Fibroblast of gingiva (primary cell): ENCODE data around the gene KRT83.
"Not testable (repeated sequence)": the region's sequence is repeated elsewhere in the genome, so short reads cannot be mapped to it uniquely, and the experiment has no call there.

Source experiments
- DNase-seq: peaks from one replicate; pipeline ENCODE4 v3.0.0-alpha.2; 2011; ENCODE audit warnings: low read depth

The KRT83 gene

GRCh38 chr12:52353766-52354165 is 32.6 kb upstream of the KRT83 start:
- no peak for DNase-seq

- no peak for DNase-seq
Measured at GRCh38 chr12:52352951-52353350, 31.8 kb upstream of the KRT83 start.

DNA sequence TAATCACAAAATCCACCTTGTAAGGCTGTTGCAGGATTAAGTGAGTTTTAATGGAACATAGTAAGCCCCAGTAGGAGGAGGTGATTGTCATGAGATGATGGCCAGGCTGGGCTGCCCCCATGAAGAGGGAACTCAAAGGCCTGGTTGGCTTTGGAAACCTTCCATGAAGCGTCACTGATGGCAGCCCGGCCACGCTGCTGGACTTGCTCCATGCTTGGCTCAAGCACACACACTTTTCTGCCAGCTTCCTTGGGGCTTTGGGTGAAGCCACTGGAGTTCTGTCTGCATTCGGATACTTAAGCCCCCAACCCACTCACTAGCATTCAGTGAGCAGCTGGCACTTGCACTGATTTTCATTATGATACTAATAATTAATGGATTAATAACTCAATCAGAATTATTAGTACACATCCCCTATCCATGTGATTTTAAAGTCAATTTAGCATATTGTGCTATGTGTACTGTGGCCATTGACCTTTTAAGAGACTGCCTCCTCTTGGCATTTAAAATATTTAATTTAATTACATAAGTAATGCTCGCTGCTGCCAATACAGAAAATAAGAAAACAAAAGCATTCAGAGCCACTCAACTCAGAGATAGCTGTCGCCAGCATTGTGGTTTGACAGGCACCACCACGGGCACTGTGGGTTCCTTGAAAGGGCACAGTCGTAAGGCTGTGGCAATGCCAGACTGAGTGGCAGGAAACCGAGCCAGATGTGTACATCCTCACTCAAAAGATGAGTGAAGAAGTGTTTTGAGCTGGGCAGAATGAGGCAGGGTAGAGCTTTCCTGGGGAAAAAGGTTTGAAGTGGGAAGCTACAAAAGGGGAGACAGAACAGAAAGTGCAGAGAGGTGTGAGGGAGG is 30.2 kb upstream of the KRT83 start:
- no peak for DNase-seq

GRCh38 chr12:52350786-52351185 is 29.6 kb upstream of the KRT83 start:
- DNase-seq = no peak

DNA sequence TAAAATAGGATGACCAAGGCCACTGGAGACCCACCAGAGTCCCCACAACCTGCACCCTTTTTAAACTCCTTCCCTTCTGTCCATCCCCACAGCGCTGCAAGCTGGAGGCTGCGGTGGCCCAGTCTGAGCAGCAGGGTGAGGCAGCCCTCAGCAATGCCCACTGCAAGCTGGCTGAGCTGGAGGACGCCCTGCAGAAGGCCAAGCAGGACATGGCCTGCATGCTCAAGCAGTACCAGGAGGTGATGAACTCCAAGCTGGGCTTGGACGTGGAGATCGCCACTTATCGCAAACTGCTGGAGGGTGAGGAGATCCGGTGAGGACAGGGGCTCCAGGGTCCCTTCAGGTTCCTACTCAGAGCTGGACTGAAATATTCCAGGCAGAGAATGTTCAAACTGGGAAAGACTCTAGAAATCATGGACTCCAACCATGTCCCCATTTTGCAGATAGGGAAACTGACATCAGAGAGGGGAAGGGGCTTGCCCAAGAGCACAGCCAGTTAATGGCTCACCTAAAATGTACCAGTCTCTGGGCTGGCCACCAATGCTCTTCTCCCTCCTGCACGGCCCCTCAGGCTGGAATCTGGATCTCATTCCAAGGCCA is 28.9 kb upstream of the KRT83 start:
- DNase-seq = no peak

DNA sequence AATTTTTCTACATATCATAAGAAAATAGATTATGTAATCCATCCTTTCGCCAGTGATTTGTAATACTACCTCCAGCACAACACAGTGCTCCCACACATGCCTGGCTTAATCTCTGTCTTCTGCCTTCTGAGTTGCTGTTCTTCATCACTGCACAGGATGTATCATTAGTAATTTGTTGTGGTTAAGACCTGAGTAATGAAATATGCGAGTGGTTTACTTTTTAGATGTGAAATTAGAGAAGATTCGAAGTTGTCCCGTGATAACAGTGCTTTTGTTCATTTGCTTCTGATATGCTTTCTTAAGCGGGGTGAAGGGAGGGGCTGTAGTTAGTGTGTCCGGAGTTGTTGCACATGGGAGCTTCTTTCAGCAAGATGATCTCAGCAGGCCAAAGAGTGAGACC is 28.0 kb upstream of the KRT83 start:
- no peak for DNase-seq

DNA sequence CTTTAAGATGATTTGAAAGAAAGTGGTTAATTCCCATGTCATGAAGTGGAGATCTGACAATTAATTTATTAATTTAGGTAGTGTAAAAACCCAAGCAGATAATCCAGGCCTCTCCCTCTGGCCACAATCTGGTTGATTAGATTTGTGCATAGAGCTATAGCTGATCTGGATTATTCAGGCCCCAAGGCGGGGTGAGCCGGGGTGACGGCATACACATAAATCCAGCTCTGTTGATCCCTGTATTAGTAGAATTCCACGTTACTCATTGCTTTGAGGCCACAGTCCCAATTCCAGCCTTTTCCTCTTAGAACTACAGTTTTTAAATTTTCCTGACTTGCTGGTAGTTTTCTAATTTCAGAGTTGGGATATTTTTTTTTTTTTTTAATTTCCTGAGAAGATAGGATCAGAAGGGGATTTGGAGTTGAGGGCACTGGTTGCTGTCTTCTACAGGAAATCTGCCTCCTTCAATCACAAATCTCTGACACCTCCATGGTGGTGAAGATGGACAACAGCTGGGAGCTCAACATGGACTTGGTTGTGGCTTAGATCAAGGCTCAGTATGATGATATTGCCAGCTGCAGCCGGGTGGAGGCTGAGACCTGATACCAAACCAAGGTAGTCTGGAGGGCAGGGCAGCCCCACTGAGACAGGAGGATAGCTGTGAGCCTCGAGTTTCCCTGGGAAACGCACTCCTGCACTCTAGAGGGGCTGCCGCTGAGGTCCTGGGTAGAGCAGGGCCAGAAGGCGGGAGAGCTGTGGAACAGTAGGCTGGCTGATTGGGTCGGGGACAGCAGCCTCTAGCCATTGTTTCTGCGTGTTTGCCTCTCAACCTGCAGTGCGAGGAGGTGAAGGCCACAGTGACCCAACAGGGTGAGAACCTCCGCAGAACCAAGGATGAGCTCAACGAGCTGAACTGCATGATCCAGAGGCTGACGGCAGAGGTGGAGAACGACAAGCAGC is 26.6 kb upstream of the KRT83 start:
- no peak for DNase-seq

- DNase-seq = no peak
Measured at GRCh38 chr12:52347016-52347415, 25.8 kb upstream of the KRT83 start.

- no peak for DNase-seq
Measured at GRCh38 chr12:52346593-52346992, 25.4 kb upstream of the KRT83 start.

- DNase-seq = not testable (repeated sequence)
Measured at GRCh38 chr12:52345041-52345440, 23.8 kb upstream of the KRT83 start.

DNA sequence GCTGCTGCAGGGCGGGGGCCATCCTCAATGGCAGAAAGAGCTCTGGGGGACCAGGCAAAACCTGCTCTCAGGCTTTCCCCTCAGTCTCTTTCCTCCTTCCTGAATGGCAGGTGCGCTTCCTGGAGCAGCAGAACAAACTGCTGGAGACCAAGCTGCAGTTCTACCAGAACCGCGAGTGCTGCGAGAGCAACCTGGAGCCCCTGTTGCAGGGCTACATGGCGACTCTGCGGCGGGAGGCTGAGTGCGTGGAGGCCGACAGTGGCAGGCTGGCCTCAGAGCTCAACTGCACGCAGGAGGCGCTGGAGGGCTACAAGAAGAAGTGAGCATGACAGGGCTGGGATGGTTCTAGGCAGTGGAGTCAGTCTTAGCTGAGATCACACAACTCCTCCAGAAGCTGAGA is 22.9 kb upstream of the KRT83 start:
- DNase-seq = no peak

DNA sequence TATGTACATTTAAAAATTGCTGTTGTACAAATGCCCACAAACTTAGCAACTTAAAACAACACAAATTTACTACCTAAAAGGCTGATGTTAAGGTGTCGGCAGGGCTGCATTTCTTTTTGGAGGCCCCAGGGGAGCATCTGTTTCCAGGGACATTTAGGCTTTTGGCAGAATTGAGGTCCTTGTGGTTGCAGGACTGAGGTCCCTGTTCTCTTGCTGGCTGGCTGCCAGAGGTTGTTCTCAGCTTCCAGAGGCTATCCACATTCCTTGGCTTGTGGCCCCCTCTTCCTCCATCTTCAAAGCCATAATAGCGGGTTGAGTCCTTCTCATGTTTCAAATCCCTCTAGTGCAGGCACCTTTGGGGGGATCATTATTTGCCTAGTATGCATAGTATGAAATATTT is 22.4 kb upstream of the KRT83 start:
- no peak for DNase-seq

DNA sequence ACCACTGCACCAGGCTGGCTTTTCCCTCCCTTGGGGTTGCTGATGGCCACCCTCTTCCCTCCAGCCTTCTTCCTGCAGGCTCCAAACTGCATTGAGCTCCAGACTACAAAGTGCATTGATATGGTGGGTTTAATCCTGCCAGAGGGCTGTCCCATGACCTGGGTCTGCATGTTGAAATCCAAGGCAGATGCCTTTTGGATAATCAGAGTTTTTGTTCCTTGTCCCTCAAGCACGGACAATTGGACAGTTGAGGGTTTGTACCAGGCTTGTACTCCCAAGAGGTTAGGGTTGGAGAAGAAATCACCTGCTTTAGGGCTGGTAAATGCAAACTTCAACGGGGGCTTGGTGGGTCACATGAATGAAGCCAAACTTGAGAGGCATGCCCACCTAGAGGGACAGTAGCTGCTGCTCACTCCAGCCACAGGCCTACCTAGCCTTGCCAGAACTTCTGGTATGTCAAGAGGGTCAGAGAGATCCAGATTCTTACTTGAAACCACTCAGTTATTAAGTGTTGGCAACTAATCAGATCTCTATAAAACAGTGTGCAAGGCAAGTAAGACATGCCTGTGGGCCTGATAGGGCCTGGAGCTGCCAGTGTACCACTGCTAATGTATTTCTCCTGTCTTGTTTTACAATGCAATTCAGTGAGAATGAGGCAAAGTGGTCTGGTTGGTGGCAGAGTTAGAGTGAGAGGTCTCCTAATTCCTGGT is 21.7 kb upstream of the KRT83 start:
- no peak for DNase-seq

GRCh38 chr12:52341066-52341580 is 19.9 kb upstream of the KRT83 start:
- no peak for DNase-seq

- DNase-seq = no peak
Measured at GRCh38 chr12:52338241-52338960, 17.2 kb upstream of the KRT83 start.

DNA sequence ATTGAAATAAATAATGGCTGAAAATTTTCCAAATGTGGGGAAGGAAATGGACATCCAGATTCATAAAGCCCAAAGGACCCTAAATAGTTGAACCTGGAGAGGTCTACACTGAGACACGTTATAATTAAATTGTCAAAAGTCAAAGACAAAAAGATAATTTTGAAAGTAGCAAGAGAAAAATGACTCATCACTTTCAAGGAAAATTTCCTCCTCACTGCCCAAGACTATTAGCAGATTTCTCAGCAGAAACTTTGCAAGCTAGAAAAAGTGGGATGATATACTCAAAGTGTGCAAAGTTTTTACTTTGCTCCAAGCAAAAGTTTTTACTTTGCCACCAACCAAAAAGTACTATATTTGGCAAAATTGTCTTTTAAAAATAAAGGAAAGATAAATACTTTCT is 15.9 kb upstream of the KRT83 start:
- no peak for DNase-seq

- no peak for DNase-seq
Measured at GRCh38 chr12:52336641-52337040, 15.4 kb upstream of the KRT83 start.

DNA sequence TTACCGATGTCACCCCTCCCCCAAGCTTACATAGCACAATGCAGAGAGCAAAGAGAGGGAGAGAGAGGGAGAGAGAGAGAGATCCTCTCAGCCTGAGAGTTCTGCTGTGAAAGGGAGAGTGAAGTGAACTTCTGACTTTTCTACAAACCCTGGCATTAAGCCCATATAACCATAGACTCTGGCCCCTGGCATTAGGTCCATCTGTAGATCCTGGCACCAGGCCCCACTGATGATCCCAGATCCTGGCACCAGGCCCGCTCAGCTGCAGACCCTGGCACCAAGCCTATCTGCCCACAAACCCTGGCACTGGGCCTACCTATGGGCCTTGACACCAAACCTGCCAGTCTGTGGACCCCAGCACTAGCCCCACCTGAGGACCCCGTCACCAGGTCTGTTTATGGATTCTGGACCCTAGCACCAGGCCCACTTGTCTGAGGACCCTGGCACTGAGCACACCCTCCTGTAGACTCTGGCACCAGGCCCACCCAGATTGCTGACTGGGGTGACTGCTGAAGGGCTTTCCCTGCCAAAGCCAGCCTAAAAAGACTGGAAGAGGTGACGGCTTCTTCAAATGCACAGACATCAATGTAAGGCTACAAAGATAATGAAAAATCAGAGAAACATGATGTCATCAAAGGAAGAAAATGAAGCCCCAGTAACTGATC is 14.5 kb upstream of the KRT83 start:
- DNase-seq = no peak

- DNase-seq = no peak
Measured at GRCh38 chr12:52334185-52334584, 13.0 kb upstream of the KRT83 start.

DNA sequence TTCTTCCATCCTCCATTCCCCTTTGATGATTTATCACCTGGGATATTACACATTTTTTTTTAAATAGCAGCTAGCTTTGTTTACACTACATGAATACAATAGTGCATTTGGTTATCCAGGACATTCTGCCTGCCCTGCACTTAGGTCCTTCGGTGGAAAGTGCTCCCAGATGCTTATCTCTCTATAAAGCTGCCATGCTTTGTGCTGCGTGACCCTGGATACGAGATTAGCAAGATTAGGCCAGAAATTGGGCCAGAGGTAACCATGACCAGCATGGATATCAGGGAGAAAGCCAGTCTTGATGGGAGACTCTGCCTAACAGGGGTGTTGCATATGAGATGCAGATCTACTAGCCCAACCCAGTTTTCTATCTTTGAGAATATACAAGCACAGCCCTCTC is 12.1 kb upstream of the KRT83 start:
- no peak for DNase-seq

DNA sequence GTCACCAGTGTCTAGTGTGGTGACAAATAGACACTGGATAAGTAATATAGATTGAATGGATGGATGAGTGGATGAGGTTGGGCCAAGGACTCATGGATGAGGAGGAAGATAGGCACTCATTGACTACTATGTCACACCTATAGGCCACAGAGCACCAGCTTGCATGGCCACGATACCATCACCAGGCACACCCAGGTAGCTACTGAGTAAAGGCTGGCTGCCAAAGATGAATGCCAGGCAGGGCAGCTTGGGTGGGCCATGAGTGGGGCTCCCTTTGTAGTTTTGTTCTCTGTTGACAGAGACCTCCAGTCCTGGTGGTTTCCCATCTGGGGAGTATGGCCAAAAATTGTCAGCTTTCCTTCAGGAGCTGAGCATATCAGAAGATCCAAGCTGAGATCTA is 11.2 kb upstream of the KRT83 start:
- DNase-seq = no peak
